ENCODE measurements around the gene GOLGA6L7. TPM values are rescaled to one million over a fixed set of nuclear protein-coding genes. Genes with fewer than 3 reads are reported as not detected.
"Not testable (repeated sequence)": the region's sequence is repeated elsewhere in the genome, so short reads cannot be mapped to it uniquely, and the experiment has no call there.

Gene GOLGA6L7
- total and polyA plus RNA-seq, 9 of the 15 experiments (the other 6 are each of a cell fraction or from before 2014, with no cell fraction given), result 0.11 to 0.14 (median 0.11) TPM; not detected in 6

GRCh38 chr15:28871168-28871567 lies 22.7 kb upstream of the GOLGA6L7 start:
- Histone ChIP-seq H3K9ac (ENCODE audit: insufficient read depth in 1 of 2, low read depth in 2 of 2, low read length in 2 of 2) (no peak overlapping the region), H3K4me3 (no peak overlapping the region), H3K9me3 (replicated peaks; ENCODE audit: control insufficient read depth, insufficient read depth, low read depth, low read length) (no peaks in the 10 kb centered on the region), H3K4me2 (ENCODE audit: insufficient read depth, low read length) (no peak overlapping the region), H4K20me1 (replicated peaks; ENCODE audit: control insufficient read depth, insufficient read depth, low read length) (no peaks in the 10 kb centered on the region), H3K27me3 (ENCODE audit: control insufficient read depth in 2 of 2, insufficient read depth in 2 of 2, low read length in 2 of 2) (no peaks in the 10 kb centered on the region), H3K27ac (ENCODE audit: extremely low read depth, low read depth, low read length) (no peak overlapping the region), H3K9me1 (ENCODE audit: control insufficient read depth, insufficient read depth, low read length) (no peaks in the 10 kb centered on the region), H2AFZ (ENCODE audit: low read depth, low read length) (no peak overlapping the region), H3K36me3 (ENCODE audit: control insufficient read depth, insufficient read depth, low read length) (no peaks in the 10 kb centered on the region), H3K4me1 (replicated peaks in 1 of 2; ENCODE audit: control insufficient read depth in 2 of 2, insufficient read depth in 2 of 2, low read length in 2 of 2) (peaks cover 0 to 2% of the 10 kb centered on the region in 2 experiments; a peak in 1 of 5 replicates), H3K79me2 (ENCODE audit: control insufficient read depth, insufficient read depth, low read length) (no peaks in the 10 kb centered on the region)
- no peak for ATAC-seq
- in situ Hi-C loops (cut with MboI) (no loop called here), intact Hi-C loops (cut with micrococcal nuclease) (no loop called here)
- DNase-seq (ENCODE audit: extremely low read depth in 1 of 4, low spot score in 3 of 4), result no peak
- TF ChIP-seq ZNF12 (CRISPR knock-in tag; IDR thresholded peaks at IDR 0.05), result peak; percentile 95
- TF ChIP-seq ZNF224 (CRISPR knock-in tag; IDR thresholded peaks at IDR 0.05), result no peak
- TF ChIP-seq ZNF197 (CRISPR knock-in tag; IDR thresholded peaks at IDR 0.05; ENCODE audit: low read depth), result no peak
- no peak for TF ChIP-seq MEIS2 (IDR thresholded peaks at IDR 0.05; ENCODE audit: partially characterized antibody)
- CTCF ChIA-PET (ENCODE audit: low intra/inter-chr PET ratio), result no interaction called here
- WGBS (ENCODE audit: insufficient coverage, low coverage, missing lambda C conversion rate), result 56% methylated on average over 3 of the region's 3 CpGs
- BruUV-seq (replicated peaks), result no TSS peak
- FAIRE-seq, result no peak
- POLR2A ChIA-PET, result no interaction called here

- H3K36me3 ChIP-seq (ENCODE audit: control insufficient read depth, insufficient read depth, low read length), result no peaks in the 10 kb centered on the region
- in situ Hi-C loops (cut with MboI), result no loop called here
- H3K9ac ChIP-seq (ENCODE audit: insufficient read depth in 1 of 2, low read depth in 2 of 2, low read length in 2 of 2), result no peak overlapping the region
- H3K9me3 ChIP-seq (replicated peaks; ENCODE audit: control insufficient read depth, insufficient read depth, low read depth, low read length), result no peaks in the 10 kb centered on the region
- intact Hi-C loops (cut with micrococcal nuclease), result no loop called here
- H3K4me2 ChIP-seq (ENCODE audit: insufficient read depth, low read length), result no peak overlapping the region
- WGBS (ENCODE audit: insufficient coverage, low coverage, missing lambda C conversion rate), result 42% methylated on average over 8 of the region's 9 CpGs
- H3K27ac ChIP-seq (ENCODE audit: extremely low read depth, low read depth, low read length), result no peak overlapping the region
- H3K9me1 ChIP-seq (ENCODE audit: control insufficient read depth, insufficient read depth, low read length), result no peaks in the 10 kb centered on the region
- H3K4me1 ChIP-seq (replicated peaks in 1 of 2; ENCODE audit: control insufficient read depth in 2 of 2, insufficient read depth in 2 of 2, low read length in 2 of 2), result no peaks in the 10 kb centered on the region
- no peak for FAIRE-seq
- no peaks in the 10 kb centered on the region for H3K79me2 ChIP-seq (ENCODE audit: control insufficient read depth, insufficient read depth, low read length)
- no peak for ATAC-seq
- DNase-seq (ENCODE audit: extremely low read depth in 1 of 4, low spot score in 3 of 4), result no peak
- no TSS peak for BruUV-seq (replicated peaks)
- no peaks in the 10 kb centered on the region; a peak in 1 of 5 replicates for H3K27me3 ChIP-seq (ENCODE audit: control insufficient read depth in 2 of 2, insufficient read depth in 2 of 2, low read length in 2 of 2)
- no peaks in the 10 kb centered on the region for H4K20me1 ChIP-seq (replicated peaks; ENCODE audit: control insufficient read depth, insufficient read depth, low read length)
- TF ChIP-seq ZNF124 (CRISPR knock-in tag; IDR thresholded peaks at IDR 0.05) (no peak), CEBPB (tag; IDR thresholded peaks at IDR 0.05) (peak; percentile 74), ZKSCAN8 (CRISPR knock-in tag; IDR thresholded peaks at IDR 0.05) (no peak), YBX1 (IDR thresholded peaks at IDR 0.05) (no peak)
- H2AFZ ChIP-seq (ENCODE audit: low read depth, low read length), result no peak overlapping the region
- CTCF ChIA-PET (ENCODE audit: low intra/inter-chr PET ratio), result no interaction called here
- no peak overlapping the region for H3K4me3 ChIP-seq
- POLR2A ChIA-PET, result interaction anchor here (0.8 to 1.1 kb wide), 3 partner anchors 10 to 16 kb away, joined by 3 to 6 read pairs (median 3); no protein-coding TSS in a partner anchor
Measured at GRCh38 chr15:28868744-28869345, 20.4 kb upstream of the GOLGA6L7 start.

- H3K79me2 ChIP-seq (ENCODE audit: control insufficient read depth, insufficient read depth, low read length); H3K36me3 ChIP-seq (ENCODE audit: control insufficient read depth, insufficient read depth, low read length); FAIRE-seq; H3K27ac ChIP-seq (ENCODE audit: extremely low read depth, low read depth, low read length); H4K20me1 ChIP-seq (replicated peaks; ENCODE audit: control insufficient read depth, insufficient read depth, low read length); H3K9ac ChIP-seq (ENCODE audit: insufficient read depth in 1 of 2, low read depth in 2 of 2, low read length in 2 of 2); in situ Hi-C loops (cut with MboI); H3K4me3 ChIP-seq; ATAC-seq; H3K27me3 ChIP-seq (ENCODE audit: control insufficient read depth in 2 of 2, insufficient read depth in 2 of 2, low read length in 2 of 2); H3K9me1 ChIP-seq (ENCODE audit: control insufficient read depth, insufficient read depth, low read length); H3K9me3 ChIP-seq (replicated peaks; ENCODE audit: control insufficient read depth, insufficient read depth, low read depth, low read length); BruUV-seq (replicated peaks); H3K4me2 ChIP-seq (ENCODE audit: insufficient read depth, low read length); H2AFZ ChIP-seq (ENCODE audit: low read depth, low read length); intact Hi-C loops (cut with micrococcal nuclease); CTCF ChIA-PET (ENCODE audit: low intra/inter-chr PET ratio); DNase-seq (ENCODE audit: extremely low read depth in 1 of 4, low spot score in 3 of 4); H3K4me1 ChIP-seq (replicated peaks in 1 of 2; ENCODE audit: control insufficient read depth in 2 of 2, insufficient read depth in 2 of 2, low read length in 2 of 2): not testable (repeated sequence)
- 68% methylated on average over 10 of the region's 11 CpGs for WGBS (ENCODE audit: insufficient coverage, low coverage, missing lambda C conversion rate)
- POLR2A ChIA-PET, result interaction anchor here (0.6 to 1.3 kb wide), 4 partner anchors 26 to 690 kb away, joined by 3 to 6 read pairs (median 3); no protein-coding TSS in a partner anchor
Measured at GRCh38 chr15:28861589-28862293, 13.3 kb upstream of the GOLGA6L7 start.

All from K562 (cell line).